CD4-positive, alpha-beta T cell (primary cell): Measurements from ENCODE around the gene SHISA9. TPM values are rescaled to one million over a fixed set of nuclear protein-coding genes. Genes with fewer than 3 reads are reported as not detected.

Experiments
- ATAC-seq: fragments of 200-7000 bp; cut with Tn5 transposase; one replicate; pipeline ENCODE4 v1.10.0; 2022; ENCODE audit warnings: mild to moderate bottlenecking; ENCODE audit not compliant: poor library complexity
- CTCF ChIA-PET: fragments of 350-600 bp; sonication (Branson Sonifier 250); formaldehyde crosslinking; loops from one replicate; lab custom pipeline; 2021; ENCODE audit warnings: antibody characterized with exemption, inconsistent platforms; lab: Charles Lee
- POLR2A ChIA-PET: fragments of 350-600 bp; sonication (Branson Sonifier 250); formaldehyde crosslinking; loops from one replicate; lab custom pipeline; 2021; ENCODE audit warnings: antibody characterized with exemption, inconsistent platforms; lab: Charles Lee
- DNase-seq, 14 experiments: peaks; one replicate each; pipeline ENCODE4 v3.0.0-alpha.2; 2013 to 2020; ENCODE audit warnings: mixed read lengths in 2 of 14
- H3K27ac ChIP-seq, 2 donors: one replicate each; pipeline versions ENCODE4 v1.5.1 to v1.7.0; 2013; ENCODE audit warnings: low read length in 2 of 2, low read depth in 1 of 2, mild to moderate bottlenecking in 1 of 2
- H3K27me3 ChIP-seq, 2 experiments: 1 replicate in 1 of 2; 2 replicates in 1 of 2; pipeline versions ENCODE4 v1.6.1 to v1.7.0; 2013; ENCODE audit warnings: low read length in 2 of 2, control low read depth in 1 of 2, mild to moderate bottlenecking in 1 of 2, moderate library complexity in 1 of 2; ENCODE audit not compliant: insufficient read depth in 2 of 2, control insufficient read depth in 1 of 2
- H3K36me3 ChIP-seq: one replicate; pipeline ENCODE4 v1.6.1; 2013; ENCODE audit warnings: low read length, control low read depth; ENCODE audit not compliant: insufficient read depth
- H3K4me1 ChIP-seq: one replicate; pipeline ENCODE4 v1.6.1; 2013; ENCODE audit warnings: low read length, control low read depth; ENCODE audit not compliant: insufficient read depth
- H3K4me3 ChIP-seq: one replicate; pipeline ENCODE4 v1.5.1; 2013; ENCODE audit warnings: mild to moderate bottlenecking, low read length, moderate library complexity
- H3K9me3 ChIP-seq, 2 experiments: 1 replicate in 1 of 2; 2 replicates in 1 of 2; pipeline versions ENCODE4 v1.6.1 to v1.7.0; 2013; ENCODE audit warnings: low read length in 2 of 2, mild to moderate bottlenecking in 2 of 2, control low read depth in 1 of 2, moderate library complexity in 1 of 2; ENCODE audit not compliant: control insufficient read depth in 1 of 2, insufficient read depth in 1 of 2
- H3K27ac Mint-ChIP-seq: one replicate; pipeline ENCODE4 v1.8.0; 2020; ENCODE audit warnings: mixed read lengths
- H3K27me3 Mint-ChIP-seq: one replicate; pipeline ENCODE4 v1.8.0; 2021; ENCODE audit warnings: mixed read lengths
- H3K36me3 Mint-ChIP-seq: one replicate; pipeline ENCODE4 v1.8.0; 2021; ENCODE audit warnings: low read depth, mixed read lengths
- H3K4me1 Mint-ChIP-seq: one replicate; pipeline ENCODE4 v1.8.0; 2021; ENCODE audit warnings: low read depth, mixed read lengths
- H3K4me3 Mint-ChIP-seq: one replicate; pipeline ENCODE4 v1.8.0; 2020; ENCODE audit warnings: mild to moderate bottlenecking, mixed read lengths
- H3K9me3 Mint-ChIP-seq: one replicate; pipeline ENCODE4 v1.8.0; 2020; ENCODE audit warnings: mixed read lengths
- intact Hi-C, 2 experiments: fragments of 100-400 bp; cut with DNase I in 1 of 2; cut with micrococcal nuclease in 1 of 2; formaldehyde crosslinking; loops; one replicate each; pipeline versions ENCODE4 v1.15.1 to v1.9.0; 2023 to 2025; cut with DNase I, micrococcal nuclease
- total RNA-seq, 174 experiments: library from RNA in 2 of 174; stranded (reverse) in 2 of 174; gene quantifications; one replicate each; pipeline ENCODE4 v1.2.3 and lab custom pipeline; 2021 to 2026
- TF ChIP-seq, protein P1 (sequence below): fragments of 200-600 bp; IDR thresholded peaks from one replicate; pipeline ENCODE4 v1.8.0; 2022; ENCODE audit warnings: antibody characterized with exemption, mild to moderate bottlenecking

SHISA9 gene
- total RNA-seq, 2 experiments from 2014 or later, result not detected

DNA sequence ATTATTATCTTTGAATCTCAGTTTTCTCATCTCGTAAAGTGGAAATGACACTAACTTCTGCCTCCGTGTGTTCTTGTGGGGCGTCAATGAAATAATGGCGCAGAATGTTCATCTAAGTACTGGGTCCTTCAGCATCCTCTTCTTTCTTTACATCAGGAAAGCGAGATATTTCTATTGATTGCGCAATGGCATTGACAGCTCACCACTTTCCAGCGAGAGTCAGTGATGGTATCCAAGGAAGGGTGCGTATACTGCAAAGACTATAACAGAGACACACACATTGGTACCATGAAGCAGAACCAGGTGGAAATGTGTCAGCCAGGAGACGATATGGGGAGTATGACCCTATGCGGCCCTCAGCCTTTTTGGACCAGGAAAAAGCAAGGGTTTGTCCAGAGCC, 162.1 kb downstream of the SHISA9 start:
- ATAC-seq (no peak), DNase-seq (no peak)
- no peak overlapping the region for H3K27ac ChIP-seq
- H3K27me3 ChIP-seq, result no peaks in the 10 kb centered on the region
- H3K36me3 Mint-ChIP-seq, result no peaks in the 10 kb centered on the region
- POLR2A ChIA-PET, result no interaction called here
- H3K4me1 Mint-ChIP-seq, result no peaks in the 10 kb centered on the region
- H3K4me3 Mint-ChIP-seq, result no peak overlapping the region
- H3K4me1 ChIP-seq, result no peaks in the 10 kb centered on the region
- no peaks in the 10 kb centered on the region for H3K36me3 ChIP-seq
- CTCF ChIA-PET, result no interaction called here
- H3K4me3 ChIP-seq, result no peak overlapping the region
- intact Hi-C loops, result no loop called here
- TF ChIP-seq, protein P1, sequence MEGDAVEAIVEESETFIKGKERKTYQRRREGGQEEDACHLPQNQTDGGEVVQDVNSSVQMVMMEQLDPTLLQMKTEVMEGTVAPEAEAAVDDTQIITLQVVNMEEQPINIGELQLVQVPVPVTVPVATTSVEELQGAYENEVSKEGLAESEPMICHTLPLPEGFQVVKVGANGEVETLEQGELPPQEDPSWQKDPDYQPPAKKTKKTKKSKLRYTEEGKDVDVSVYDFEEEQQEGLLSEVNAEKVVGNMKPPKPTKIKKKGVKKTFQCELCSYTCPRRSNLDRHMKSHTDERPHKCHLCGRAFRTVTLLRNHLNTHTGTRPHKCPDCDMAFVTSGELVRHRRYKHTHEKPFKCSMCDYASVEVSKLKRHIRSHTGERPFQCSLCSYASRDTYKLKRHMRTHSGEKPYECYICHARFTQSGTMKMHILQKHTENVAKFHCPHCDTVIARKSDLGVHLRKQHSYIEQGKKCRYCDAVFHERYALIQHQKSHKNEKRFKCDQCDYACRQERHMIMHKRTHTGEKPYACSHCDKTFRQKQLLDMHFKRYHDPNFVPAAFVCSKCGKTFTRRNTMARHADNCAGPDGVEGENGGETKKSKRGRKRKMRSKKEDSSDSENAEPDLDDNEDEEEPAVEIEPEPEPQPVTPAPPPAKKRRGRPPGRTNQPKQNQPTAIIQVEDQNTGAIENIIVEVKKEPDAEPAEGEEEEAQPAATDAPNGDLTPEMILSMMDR, result no peak
- H3K27ac Mint-ChIP-seq, result no peak overlapping the region
- no peaks in the 10 kb centered on the region for H3K27me3 Mint-ChIP-seq
- peaks cover 0 to 8% of the 10 kb centered on the region in 2 experiments for H3K9me3 ChIP-seq
- peaks cover 2% of the 10 kb centered on the region for H3K9me3 Mint-ChIP-seq

DNA sequence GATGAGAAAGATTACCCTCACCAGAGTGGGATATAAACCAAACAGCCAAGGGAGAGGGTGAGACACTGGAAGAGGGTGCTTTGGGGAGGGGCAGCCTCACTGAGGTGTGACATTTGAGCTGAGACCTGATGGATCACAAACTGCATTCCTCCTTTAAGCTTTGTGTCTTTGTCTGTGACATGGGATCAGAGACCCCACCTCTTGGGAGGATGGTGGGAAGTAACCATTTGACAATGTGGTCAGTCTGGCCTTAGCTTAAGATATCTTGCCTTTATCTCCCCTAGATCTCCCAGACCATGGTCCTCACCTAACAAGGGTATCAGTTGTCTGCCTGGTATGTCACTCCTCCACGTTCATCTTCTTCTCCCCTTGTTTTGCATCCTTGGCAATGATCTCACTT, 163.4 kb downstream of the SHISA9 start:
- Mint-ChIP-seq H3K36me3 (no peaks in the 10 kb centered on the region), H3K9me3 (peaks cover 2% of the 10 kb centered on the region), H3K4me1 (no peaks in the 10 kb centered on the region), H3K27me3 (no peaks in the 10 kb centered on the region), H3K27ac (no peak overlapping the region), H3K4me3 (no peak overlapping the region)
- Histone ChIP-seq H3K27me3 (no peaks in the 10 kb centered on the region), H3K4me1 (no peaks in the 10 kb centered on the region), H3K4me3 (no peak overlapping the region), H3K9me3 (peaks cover 0 to 8% of the 10 kb centered on the region in 2 experiments), H3K27ac (no peak overlapping the region), H3K36me3 (no peaks in the 10 kb centered on the region)
- TF ChIP-seq, protein P1, result no peak
- ChIA-PET POLR2A (no interaction called here), CTCF (no interaction called here)
- DNase-seq (no peak), ATAC-seq (no peak)
- intact Hi-C loops, result no loop called here

DNA sequence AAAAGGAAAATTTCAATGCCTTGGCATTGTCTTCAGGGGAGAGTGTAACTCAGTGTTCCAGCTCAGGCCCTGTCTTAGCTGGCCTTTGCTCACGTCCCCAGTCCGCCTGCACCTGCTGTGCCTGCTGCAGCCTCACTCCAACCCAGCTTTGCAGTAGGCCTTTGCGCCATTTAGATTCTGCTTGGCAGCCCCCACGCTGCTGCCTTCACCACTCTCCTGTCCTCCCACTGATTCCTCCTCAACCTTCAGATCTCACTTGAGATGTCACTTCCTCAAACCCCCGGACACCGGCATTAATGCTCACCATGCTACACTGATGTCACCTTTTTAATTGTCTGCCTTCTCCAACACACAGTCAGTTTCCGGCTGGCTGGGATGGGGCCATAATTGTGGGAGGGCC, 166.2 kb downstream of the SHISA9 start:
- H3K4me1 ChIP-seq, result no peaks in the 10 kb centered on the region
- no peaks in the 10 kb centered on the region for H3K27me3 ChIP-seq
- Mint-ChIP-seq H3K27ac (no peak overlapping the region), H3K36me3 (no peaks in the 10 kb centered on the region), H3K4me1 (no peaks in the 10 kb centered on the region), H3K9me3 (no peaks in the 10 kb centered on the region), H3K4me3 (no peak overlapping the region), H3K27me3 (no peaks in the 10 kb centered on the region)
- ChIA-PET CTCF (no interaction called here), POLR2A (no interaction called here)
- DNase-seq (no peak), ATAC-seq (no peak)
- no peak overlapping the region for H3K4me3 ChIP-seq
- no peak overlapping the region for H3K27ac ChIP-seq
- TF ChIP-seq, protein P1, result no peak
- intact Hi-C loops, result no loop called here
- H3K9me3 ChIP-seq, result peaks cover 0 to 25% of the 10 kb centered on the region in 2 experiments
- H3K36me3 ChIP-seq, result no peaks in the 10 kb centered on the region
